Measurements from ENCODE around the gene SHMT2. TPM values are rescaled to one million over a fixed set of nuclear protein-coding genes. Genes with fewer than 3 reads are reported as not detected.
A peak's percentile ranks its signal among the peaks of the same experiment; 100 is the strongest.

Gene SHMT2
- total RNA-seq, 1 experiment from 2014 or later, result 421 TPM

GRCh38 chr12:57181561-57182155, 47.9 kb upstream of the SHMT2 start:
- no peak for DNase-seq (ENCODE audit: unreplicated experiment)
- H3K27ac Mint-ChIP-seq (ENCODE audit: low read depth, unreplicated experiment), result no peak overlapping the region
- peaks cover 11% of the 10 kb centered on the region for H3K4me1 Mint-ChIP-seq (ENCODE audit: insufficient read depth, unreplicated experiment)
- no peaks in the 10 kb centered on the region for H3K27me3 Mint-ChIP-seq (ENCODE audit: insufficient read depth, unreplicated experiment)
- peaks cover 29% of the 10 kb centered on the region for H3K36me3 Mint-ChIP-seq (ENCODE audit: insufficient read depth, unreplicated experiment)
- TF ChIP-seq CTCF (IDR thresholded peaks at IDR 0.05; ENCODE audit: unreplicated experiment), result no peak
- ChIA-PET CTCF (interaction anchor here (0.8 to 15.4 kb wide), 12 partner anchors 9 to 121 kb away, joined by 3 to 530 read pairs (median 4); partner anchors contain the start of genes LRP1 and STAT6), POLR2A (interaction anchor here (0.6 to 3.5 kb wide), 9 partner anchors 14 to 112 kb away, joined by 3 to 24 read pairs (median 5); partner anchors contain the start of genes LRP1, NEMP1 and STAT6)
- H3K9me3 Mint-ChIP-seq (ENCODE audit: unreplicated experiment), result no peaks in the 10 kb centered on the region
- intact Hi-C loops (cut with micrococcal nuclease), result no loop called here
- BruUV-seq (replicated peaks), result no TSS peak
- H3K4me3 Mint-ChIP-seq (ENCODE audit: unreplicated experiment), result no peak overlapping the region

- CTCF ChIA-PET, result interaction anchor here (0.5 to 15.4 kb wide), 15 partner anchors 8 to 807 kb away, joined by 3 to 530 read pairs (median 3); partner anchors contain the start of genes LRP1, SHMT2 and STAT6
- peak; percentile 82 for DNase-seq (ENCODE audit: unreplicated experiment)
- Mint-ChIP-seq H3K4me3 (ENCODE audit: unreplicated experiment) (no peak overlapping the region), H3K4me1 (ENCODE audit: insufficient read depth, unreplicated experiment) (peaks cover 10% of the 10 kb centered on the region), H3K36me3 (ENCODE audit: insufficient read depth, unreplicated experiment) (peaks cover 37% of the 10 kb centered on the region), H3K27me3 (ENCODE audit: insufficient read depth, unreplicated experiment) (no peaks in the 10 kb centered on the region), H3K27ac (ENCODE audit: low read depth, unreplicated experiment) (peak overlapping the region; percentile 33), H3K9me3 (ENCODE audit: unreplicated experiment) (no peaks in the 10 kb centered on the region)
- no TSS peak for BruUV-seq (replicated peaks)
- TF ChIP-seq CTCF (IDR thresholded peaks at IDR 0.05; ENCODE audit: unreplicated experiment), result peak; percentile 89
- intact Hi-C loops (cut with micrococcal nuclease), result loop anchor here (1.0 kb wide), 3 partner anchors 59 to 175 kb away; no protein-coding TSS in a partner anchor
- POLR2A ChIA-PET, result interaction anchor here (1.1 to 3.5 kb wide), 7 partner anchors 30 to 114 kb away, joined by 3 to 24 read pairs (median 10); partner anchors contain the start of genes LRP1 and STAT6
These were observed 46.5 kb upstream of the SHMT2 start for GRCh38 chr12:57182918-57183575.

GRCh38 chr12:57183939-57184725, 45.4 kb upstream of the SHMT2 start:
- no peak for TF ChIP-seq CTCF (IDR thresholded peaks at IDR 0.05; ENCODE audit: unreplicated experiment)
- no peak overlapping the region for H3K27ac Mint-ChIP-seq (ENCODE audit: low read depth, unreplicated experiment)
- ChIA-PET POLR2A (interaction anchor here (0.5 to 1.8 kb wide), 4 partner anchors 32 to 113 kb away, joined by 3 to 15 read pairs (median 4); no protein-coding TSS in a partner anchor), CTCF (interaction anchor here (0.5 to 15.4 kb wide), 12 partner anchors 8 to 155 kb away, joined by 3 to 530 read pairs (median 4); partner anchors contain the start of genes LRP1 and STAT6)
- peaks cover 10% of the 10 kb centered on the region for H3K4me1 Mint-ChIP-seq (ENCODE audit: insufficient read depth, unreplicated experiment)
- intact Hi-C loops (cut with micrococcal nuclease), result loop anchor here (1.0 kb wide), 3 partner anchors 60 to 176 kb away; no protein-coding TSS in a partner anchor
- DNase-seq (ENCODE audit: unreplicated experiment), result no peak
- no TSS peak for BruUV-seq (replicated peaks)
- H3K9me3 Mint-ChIP-seq (ENCODE audit: unreplicated experiment), result no peaks in the 10 kb centered on the region
- no peaks in the 10 kb centered on the region for H3K27me3 Mint-ChIP-seq (ENCODE audit: insufficient read depth, unreplicated experiment)
- no peak overlapping the region for H3K4me3 Mint-ChIP-seq (ENCODE audit: unreplicated experiment)
- peaks cover 37% of the 10 kb centered on the region for H3K36me3 Mint-ChIP-seq (ENCODE audit: insufficient read depth, unreplicated experiment)
